ENCODE data around the gene STOML3. TPM values are rescaled to one million over a fixed set of nuclear protein-coding genes. Genes with fewer than 3 reads are reported as not detected.
"Not testable (repeated sequence)": the region's sequence is repeated elsewhere in the genome, so short reads cannot be mapped to it uniquely, and the experiment has no call there.

STOML3 gene
- total RNA-seq, 4 donors from 2014 or later = 0.27 to 0.35 (median 0.29) TPM; not detected in 1

DNA sequence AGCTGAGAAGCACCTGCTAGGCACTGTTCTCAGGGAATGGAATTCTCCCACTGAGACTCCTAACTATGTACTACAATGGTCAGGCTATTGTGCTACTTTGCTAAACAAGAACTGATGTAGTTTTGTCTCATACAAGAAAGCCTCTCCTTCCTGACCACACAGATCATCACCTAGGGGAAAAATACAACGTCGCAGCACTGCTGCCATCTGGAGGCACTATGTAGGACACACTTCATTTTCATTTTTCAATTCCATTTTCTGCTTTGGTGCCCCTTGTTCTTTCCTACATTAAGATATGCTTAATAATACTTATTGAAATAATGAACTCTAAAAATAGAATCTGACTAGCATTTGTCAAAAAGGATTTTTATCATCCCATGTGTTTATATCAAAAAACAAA is 26.2 kb upstream of the STOML3 start:
- TF ChIP-seq, protein P1, sequence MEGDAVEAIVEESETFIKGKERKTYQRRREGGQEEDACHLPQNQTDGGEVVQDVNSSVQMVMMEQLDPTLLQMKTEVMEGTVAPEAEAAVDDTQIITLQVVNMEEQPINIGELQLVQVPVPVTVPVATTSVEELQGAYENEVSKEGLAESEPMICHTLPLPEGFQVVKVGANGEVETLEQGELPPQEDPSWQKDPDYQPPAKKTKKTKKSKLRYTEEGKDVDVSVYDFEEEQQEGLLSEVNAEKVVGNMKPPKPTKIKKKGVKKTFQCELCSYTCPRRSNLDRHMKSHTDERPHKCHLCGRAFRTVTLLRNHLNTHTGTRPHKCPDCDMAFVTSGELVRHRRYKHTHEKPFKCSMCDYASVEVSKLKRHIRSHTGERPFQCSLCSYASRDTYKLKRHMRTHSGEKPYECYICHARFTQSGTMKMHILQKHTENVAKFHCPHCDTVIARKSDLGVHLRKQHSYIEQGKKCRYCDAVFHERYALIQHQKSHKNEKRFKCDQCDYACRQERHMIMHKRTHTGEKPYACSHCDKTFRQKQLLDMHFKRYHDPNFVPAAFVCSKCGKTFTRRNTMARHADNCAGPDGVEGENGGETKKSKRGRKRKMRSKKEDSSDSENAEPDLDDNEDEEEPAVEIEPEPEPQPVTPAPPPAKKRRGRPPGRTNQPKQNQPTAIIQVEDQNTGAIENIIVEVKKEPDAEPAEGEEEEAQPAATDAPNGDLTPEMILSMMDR (IDR thresholded peaks at IDR 0.05) = no peak
- no peak for TF ChIP-seq POLR2A (IDR thresholded peaks at IDR 0.05)
- no peak for DNase-seq
- intact Hi-C loops (cut with DNase I; ENCODE audit: low total_unique reads) = no loop called here
- H3K9me3 ChIP-seq = no peaks in the 10 kb centered on the region
- H3K4me3 ChIP-seq = no peak overlapping the region
- no peaks in the 10 kb centered on the region for H3K4me1 ChIP-seq
- H3K36me3 ChIP-seq = no peaks in the 10 kb centered on the region
- H3K27ac ChIP-seq = no peak overlapping the region
- H3K27me3 ChIP-seq = no peaks in the 10 kb centered on the region

DNA sequence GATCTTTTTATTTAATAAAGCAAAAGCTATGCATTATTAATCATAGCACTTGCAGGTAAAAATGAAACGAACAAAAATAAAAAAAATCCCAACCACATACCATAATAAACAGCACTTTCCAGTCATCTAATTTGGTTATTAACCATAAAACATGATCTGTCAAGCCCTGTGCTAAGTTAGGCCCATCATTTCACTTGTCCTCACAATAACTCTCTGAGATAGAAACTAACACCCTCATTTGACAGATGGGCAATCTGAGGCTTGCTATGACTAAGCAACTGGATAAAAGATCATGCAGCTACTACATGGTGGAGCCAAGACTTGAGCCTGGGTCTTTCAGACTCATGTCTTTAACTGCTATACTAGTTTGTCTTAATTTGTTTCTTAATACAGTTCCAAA is 25.5 kb upstream of the STOML3 start:
- Histone ChIP-seq H3K27me3 (no peaks in the 10 kb centered on the region), H3K36me3 (no peaks in the 10 kb centered on the region), H3K27ac (no peak overlapping the region), H3K4me1 (no peaks in the 10 kb centered on the region), H3K9me3 (no peaks in the 10 kb centered on the region), H3K4me3 (no peak overlapping the region)
- intact Hi-C loops (cut with DNase I; ENCODE audit: low total_unique reads) = no loop called here
- no peak for DNase-seq
- TF ChIP-seq, protein P1 (IDR thresholded peaks at IDR 0.05) = no peak
- TF ChIP-seq POLR2A (IDR thresholded peaks at IDR 0.05) = no peak

DNA sequence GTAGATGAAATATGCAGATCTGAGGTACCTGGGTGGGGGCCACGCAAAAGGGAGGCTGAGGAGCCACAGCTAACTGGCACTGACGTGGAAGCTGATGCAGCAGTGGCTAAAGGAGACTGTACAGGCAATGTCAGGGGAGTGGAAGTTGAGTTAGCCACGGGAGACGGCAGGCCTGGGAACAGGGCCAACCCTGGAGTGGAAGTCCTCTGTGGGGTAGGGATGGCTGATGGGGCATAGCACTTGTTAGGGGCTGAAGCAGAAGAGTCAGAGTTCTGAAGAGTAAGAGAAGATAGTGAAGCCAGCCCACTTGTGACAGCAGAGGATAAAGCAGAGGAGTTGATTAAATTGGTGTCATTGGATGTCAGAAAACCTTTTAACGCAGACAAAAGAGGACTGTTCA is 22.8 kb upstream of the STOML3 start:
- Histone ChIP-seq H3K36me3 (no peaks in the 10 kb centered on the region), H3K27me3 (no peaks in the 10 kb centered on the region), H3K9me3 (no peaks in the 10 kb centered on the region), H3K4me1 (no peaks in the 10 kb centered on the region), H3K27ac (no peak overlapping the region), H3K4me3 (no peak overlapping the region)
- intact Hi-C loops (cut with DNase I; ENCODE audit: low total_unique reads) = no loop called here
- TF ChIP-seq POLR2A (IDR thresholded peaks at IDR 0.05) = no peak
- TF ChIP-seq, protein P1 (IDR thresholded peaks at IDR 0.05) = no peak
- no peak for DNase-seq

DNA sequence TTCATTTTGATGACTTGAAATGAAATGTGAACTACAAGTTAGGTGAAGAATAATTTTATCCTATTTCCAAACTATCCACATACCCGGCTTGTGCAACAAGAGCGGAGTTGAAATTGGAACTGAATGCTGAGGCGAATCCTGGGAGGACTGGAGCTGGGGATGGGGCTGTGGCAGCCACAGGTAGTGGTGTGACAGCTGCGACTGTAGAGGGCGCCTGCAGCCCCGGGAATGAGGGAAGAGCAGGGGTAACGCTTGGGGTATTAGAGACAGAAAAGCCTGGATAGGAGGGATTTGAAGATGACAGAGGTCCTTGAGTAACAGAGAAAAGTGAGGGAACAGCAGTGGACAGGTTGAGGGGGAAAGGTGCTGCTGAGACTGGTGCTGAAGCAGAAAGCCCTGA is 22.0 kb upstream of the STOML3 start:
- intact Hi-C loops (cut with DNase I; ENCODE audit: low total_unique reads) = no loop called here

DNA sequence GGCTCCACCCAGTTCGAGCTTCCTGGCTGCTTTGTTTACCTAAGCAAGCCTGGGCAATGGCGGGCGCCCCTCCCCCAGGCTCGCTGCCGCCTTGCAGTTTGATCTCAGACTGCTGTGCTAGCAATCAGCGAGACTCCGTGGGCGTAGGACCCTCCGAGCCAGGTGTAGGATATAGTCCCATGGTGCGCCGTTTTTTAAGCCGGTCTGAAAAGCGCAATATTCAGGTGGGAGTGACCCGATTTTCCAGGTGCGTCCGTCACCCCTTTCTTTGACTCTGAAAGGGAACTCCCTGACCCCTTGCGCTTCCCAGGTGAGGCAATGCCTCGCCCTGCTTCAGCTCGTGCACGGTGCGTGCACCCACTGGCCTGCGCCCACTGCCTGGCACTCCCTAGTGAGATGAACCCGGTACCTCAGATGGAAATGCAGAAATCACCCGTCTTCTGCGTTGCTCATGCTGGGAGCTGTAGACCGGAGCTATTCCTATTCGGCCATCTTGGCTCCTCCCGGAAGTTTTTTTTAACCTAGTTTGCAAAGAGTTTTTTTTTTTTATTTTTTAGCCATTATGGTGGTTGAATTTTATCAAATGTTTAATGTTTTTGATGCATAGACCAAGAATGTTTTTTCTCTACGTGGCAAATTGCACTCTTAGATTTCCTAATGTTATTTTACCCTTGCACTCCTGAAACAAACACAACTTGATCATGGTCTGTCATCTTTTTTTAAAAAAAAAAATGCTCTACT is 15.9 kb upstream of the STOML3 start:
- DNase-seq; H3K27ac ChIP-seq; H3K9me3 ChIP-seq; H3K36me3 ChIP-seq; intact Hi-C loops (cut with DNase I; ENCODE audit: low total_unique reads); H3K4me1 ChIP-seq; H3K27me3 ChIP-seq; H3K4me3 ChIP-seq: not testable (repeated sequence)

More for the DNA sequence above, 22.0 kb upstream of the STOML3 start:
- no peaks in the 10 kb centered on the region for H3K4me1 ChIP-seq
- no peaks in the 10 kb centered on the region for H3K36me3 ChIP-seq
- DNase-seq = no peak
- no peak overlapping the region for H3K4me3 ChIP-seq
- H3K27ac ChIP-seq = no peak overlapping the region
- no peaks in the 10 kb centered on the region for H3K27me3 ChIP-seq
- H3K9me3 ChIP-seq = no peaks in the 10 kb centered on the region
- TF ChIP-seq, protein P1 (IDR thresholded peaks at IDR 0.05) = no peak
- no peak for TF ChIP-seq POLR2A (IDR thresholded peaks at IDR 0.05)
